SK-N-SH (cell line): Measurements from ENCODE around the gene AGPAT3. TPM values are rescaled to one million over a fixed set of nuclear protein-coding genes. Genes with fewer than 3 reads are reported as not detected.

Experiments used
- CTCF ChIA-PET: fragments of 300-600, 350-600 bp; formaldehyde crosslinking; extraction: SDS; loops from one replicate; lab custom pipeline; 2021; lab: Yijun Ruan, JAX
- POLR2A ChIA-PET: fragments of 350-600 bp; sonication (Branson Sonifier 250); formaldehyde crosslinking; extraction: SDS; loops from one replicate; lab custom pipeline; 2020; ENCODE audit warnings: antibody characterized with exemption, inconsistent platforms; lab: Yijun Ruan, JAX
- DNase-seq: peaks from one replicate; pipeline ENCODE4 v3.0.0; 2012
- H2AFZ ChIP-seq: fragments of 200-600 bp; sonication (generic); 2 replicates; pipeline ENCODE4 v1.8.1; 2016; ENCODE audit warnings: antibody characterized with exemption, mild to moderate bottlenecking, low read depth
- H3F3A ChIP-seq: fragments of 200-600 bp; sonication (generic); replicated peaks from 2 replicates; pipeline ENCODE3; 2016; ENCODE audit warnings: antibody characterized with exemption, mild to moderate bottlenecking; ENCODE audit not compliant: insufficient read depth
- H3K27ac ChIP-seq, 2 experiments: fragments of 200-500 bp in 1 of 2; fragments of 200-600 bp in 1 of 2; sonication (Bioruptor generic) in 1 of 2; sonication (generic), shearing (Covaris generic) in 1 of 2; 2 replicates each; pipeline versions ENCODE4 v1.5.1 to v1.6.1; 2014 to 2016; ENCODE audit warnings: low read depth in 2 of 2, inconsistent platforms in 1 of 2, low read length in 1 of 2, mild to moderate bottlenecking in 1 of 2, mixed read lengths in 1 of 2
- H3K27me3 ChIP-seq: fragments of 200-600 bp; sonication (generic), shearing (Covaris generic); 2 replicates; pipeline ENCODE4 v1.6.1; 2016; ENCODE audit warnings: mixed run types; ENCODE audit not compliant: insufficient read depth
- H3K36me3 ChIP-seq, 2 experiments: fragments of 200-500 bp in 1 of 2; fragments of 200-600 bp in 1 of 2; sonication (Bioruptor generic) in 1 of 2; sonication (generic) in 1 of 2; replicated peaks in 1 of 2; 2 replicates each; pipeline versions ENCODE3 to v1.5.1; 2014 to 2016; ENCODE audit warnings: low read length in 1 of 2, mild to moderate bottlenecking in 1 of 2; ENCODE audit not compliant: insufficient read depth in 2 of 2, control insufficient read depth in 1 of 2
- H3K4me1 ChIP-seq, 2 experiments: fragments of 200-500 bp in 1 of 2; fragments of 200-600 bp in 1 of 2; sonication (Bioruptor generic) in 1 of 2; sonication (generic), shearing (Covaris generic) in 1 of 2; 2 replicates each; pipeline versions ENCODE4 v1.5.1 to v1.6.1; 2014 to 2016; ENCODE audit warnings: low read depth in 1 of 2, low read length in 1 of 2, mixed run types in 1 of 2; ENCODE audit not compliant: insufficient read depth in 2 of 2, control insufficient read depth in 1 of 2
- H3K4me2 ChIP-seq: fragments of 200-600 bp; sonication (generic), shearing (Covaris generic); 2 replicates; pipeline ENCODE4 v1.6.1; 2017; ENCODE audit warnings: mixed run types
- H3K4me3 ChIP-seq, 2 experiments: fragments of 200-500 bp in 1 of 2; fragments of 200-600 bp in 1 of 2; sonication (Bioruptor generic) in 1 of 2; sonication (generic), shearing (Covaris generic) in 1 of 2; 2 replicates each; pipeline versions ENCODE4 v1.5.1 to v1.8.1; 2014 to 2016; ENCODE audit warnings: low read depth in 2 of 2, inconsistent platforms in 1 of 2, low read length in 1 of 2, mild to moderate bottlenecking in 1 of 2, mixed read lengths in 1 of 2, moderate library complexity in 1 of 2
- H3K79me2 ChIP-seq: fragments of 200-600 bp; sonication (generic); 2 replicates; pipeline ENCODE4 v1.8.1; 2017; ENCODE audit warnings: mild to moderate bottlenecking; ENCODE audit not compliant: insufficient read depth
- H3K9ac ChIP-seq: fragments of 200-600 bp; sonication (generic); 2 replicates; pipeline ENCODE4 v1.6.1; 2017; ENCODE audit warnings: mixed run types
- H3K9me2 ChIP-seq: fragments of 200-600 bp; sonication (generic); 2 replicates; pipeline ENCODE4 v1.6.1; 2017; ENCODE audit warnings: mixed run types
- H3K9me3 ChIP-seq: fragments of 200-600 bp; sonication (generic); 2 replicates; pipeline ENCODE4 v1.6.1; 2017; ENCODE audit warnings: mixed run types, mild to moderate bottlenecking, moderate library complexity
- H4K20me1 ChIP-seq: fragments of 200-600 bp; sonication (generic); 2 replicates; pipeline ENCODE4 v1.6.1; 2017; ENCODE audit warnings: mild to moderate bottlenecking, mixed run types; ENCODE audit not compliant: insufficient read depth
- CHD2 ChIP-seq: fragments of 150-350 bp; IDR thresholded peaks from 2 replicates; pipeline ENCODE4 v1.6.1; 2018; ENCODE audit warnings: low read length; ENCODE audit not compliant: partially characterized antibody
- EP300 ChIP-seq, 2 experiments: IDR thresholded peaks; 2 replicates each; pipeline versions ENCODE4 v1.4.0 to v1.6.1; 2012; ENCODE audit warnings: borderline replicate concordance in 1 of 2, low read depth in 1 of 2, low read length in 1 of 2
- FOXJ3 ChIP-seq: sonication (generic); formaldehyde crosslinking; IDR thresholded peaks from 2 replicates; pipeline ENCODE4 v1.5.1; 2020; ENCODE audit warnings: mild to moderate bottlenecking, missing genetic modification reagents
- FOXM1 ChIP-seq: IDR thresholded peaks from 2 replicates; pipeline ENCODE4 v1.4.0; 2012; ENCODE audit warnings: low read depth, mild to moderate bottlenecking
- GABPA ChIP-seq: IDR thresholded peaks from 2 replicates; pipeline ENCODE4 v1.4.0; 2012; ENCODE audit warnings: low read depth, mild to moderate bottlenecking
- JUND ChIP-seq: IDR thresholded peaks from 2 replicates; pipeline ENCODE4 v1.4.0; 2012
- MEF2A ChIP-seq: IDR thresholded peaks from 2 replicates; pipeline ENCODE4 v1.4.0; 2012; ENCODE audit warnings: low read depth, borderline replicate concordance
- MXI1 ChIP-seq: IDR thresholded peaks from 2 replicates; pipeline ENCODE4 v1.6.1; 2012; ENCODE audit warnings: mild to moderate bottlenecking, low read depth, low read length, improper control_type of control experiment
- NFIC ChIP-seq: IDR thresholded peaks from 2 replicates; pipeline ENCODE4 v1.4.0; 2012; ENCODE audit warnings: borderline replicate concordance
- POLR2AphosphoS5 ChIP-seq: IDR thresholded peaks from 2 replicates; pipeline ENCODE4 v1.6.1; 2012; ENCODE audit warnings: low read depth, low read length
- RAD21 ChIP-seq: IDR thresholded peaks from 2 replicates; pipeline ENCODE4 v1.6.1; 2012; ENCODE audit warnings: mild to moderate bottlenecking, low read length
- RCOR1 ChIP-seq: fragments of 150-350 bp; IDR thresholded peaks from 2 replicates; pipeline ENCODE4 v1.6.1; 2017; ENCODE audit warnings: antibody characterized with exemption, low read length
- RFX5 ChIP-seq: IDR thresholded peaks from 2 replicates; pipeline ENCODE4 v1.6.1; 2012; ENCODE audit warnings: mild to moderate bottlenecking, improper control_type of control experiment, low read length
- RXRA ChIP-seq: IDR thresholded peaks from 2 replicates; pipeline ENCODE4 v1.4.0; 2012; ENCODE audit warnings: low read depth, mild to moderate bottlenecking, borderline replicate concordance
- SMC3 ChIP-seq: IDR thresholded peaks from 2 replicates; pipeline ENCODE4 v1.6.1; 2012; ENCODE audit warnings: low read depth, low read length, improper control_type of control experiment
- TCF12 ChIP-seq: IDR thresholded peaks from 2 replicates; pipeline ENCODE4 v1.4.0; 2012
- TEAD4 ChIP-seq: IDR thresholded peaks from 2 replicates; pipeline ENCODE4 v1.4.0; 2012; ENCODE audit warnings: mild to moderate bottlenecking, borderline replicate concordance; ENCODE audit not compliant: insufficient read depth
- WGBS: methylation state at CpG from one replicate; pipeline ENCODE4 v1.1.6; 2017; ENCODE audit warnings: low lambda C conversion rate; 5-methylcytosine and 5-hydroxymethylcytosine counted together
- polyA plus RNA-seq, 3 experiments: library from polyadenylated mRNA; depleted of rRNA; stranded (reverse); fragments of >200 nt; gene quantifications; 2 replicates each; pipeline ENCODE4 v1.2.3, GENCODE V29; 2012
- TF ChIP-seq, protein P1 (sequence below): IDR thresholded peaks from 2 replicates; pipeline ENCODE4 v1.4.0; 2012; ENCODE audit warnings: low read depth, borderline replicate concordance
- TF ChIP-seq, protein P2 (sequence below): fragments of 150-350 bp; IDR thresholded peaks from 2 replicates; pipeline ENCODE4 v1.6.1; 2017; ENCODE audit warnings: antibody characterized with exemption, low read length, low read depth, borderline replicate concordance
- TF ChIP-seq, protein P3 (sequence below): IDR thresholded peaks from 2 replicates; pipeline ENCODE4 v1.4.0; 2012; ENCODE audit warnings: low read depth
- TF ChIP-seq, protein P4 (sequence below): IDR thresholded peaks from 2 replicates; pipeline ENCODE4; 2012

Gene AGPAT3
- polyA plus RNA-seq, 1 of the 3 experiments (the other 2 are of a cell fraction): 35.3 TPM

DNA sequence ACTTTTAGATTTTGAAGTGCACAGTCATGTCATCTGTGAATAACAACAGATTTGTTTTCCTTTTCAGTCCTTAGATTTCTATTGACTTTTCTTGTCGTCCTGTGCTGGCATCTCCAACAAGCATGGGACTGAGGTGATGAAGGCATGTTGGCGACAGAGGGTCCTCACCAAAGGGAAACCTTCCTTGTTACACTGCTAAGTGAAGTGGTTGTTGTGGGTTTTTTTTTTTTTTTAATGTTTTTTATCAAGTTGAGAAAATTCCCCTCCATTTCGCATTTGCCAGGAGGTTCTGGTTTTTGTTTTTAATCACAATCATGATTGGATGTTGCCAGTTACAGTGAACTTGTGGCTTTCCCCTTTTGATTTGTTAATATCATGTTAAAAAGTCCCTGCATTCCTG lies 24.0 kb downstream of the AGPAT3 start (continued):
- TF ChIP-seq, protein P1, sequence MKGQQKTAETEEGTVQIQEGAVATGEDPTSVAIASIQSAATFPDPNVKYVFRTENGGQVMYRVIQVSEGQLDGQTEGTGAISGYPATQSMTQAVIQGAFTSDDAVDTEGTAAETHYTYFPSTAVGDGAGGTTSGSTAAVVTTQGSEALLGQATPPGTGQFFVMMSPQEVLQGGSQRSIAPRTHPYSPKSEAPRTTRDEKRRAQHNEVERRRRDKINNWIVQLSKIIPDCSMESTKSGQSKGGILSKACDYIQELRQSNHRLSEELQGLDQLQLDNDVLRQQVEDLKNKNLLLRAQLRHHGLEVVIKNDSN: no peak
- TF ChIP-seq RCOR1 (no peak), NFIC (no peak), MEF2A (no peak), JUND (no peak)
- TF ChIP-seq, protein P2, sequence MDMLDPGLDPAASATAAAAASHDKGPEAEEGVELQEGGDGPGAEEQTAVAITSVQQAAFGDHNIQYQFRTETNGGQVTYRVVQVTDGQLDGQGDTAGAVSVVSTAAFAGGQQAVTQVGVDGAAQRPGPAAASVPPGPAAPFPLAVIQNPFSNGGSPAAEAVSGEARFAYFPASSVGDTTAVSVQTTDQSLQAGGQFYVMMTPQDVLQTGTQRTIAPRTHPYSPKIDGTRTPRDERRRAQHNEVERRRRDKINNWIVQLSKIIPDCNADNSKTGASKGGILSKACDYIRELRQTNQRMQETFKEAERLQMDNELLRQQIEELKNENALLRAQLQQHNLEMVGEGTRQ: no peak

DNA sequence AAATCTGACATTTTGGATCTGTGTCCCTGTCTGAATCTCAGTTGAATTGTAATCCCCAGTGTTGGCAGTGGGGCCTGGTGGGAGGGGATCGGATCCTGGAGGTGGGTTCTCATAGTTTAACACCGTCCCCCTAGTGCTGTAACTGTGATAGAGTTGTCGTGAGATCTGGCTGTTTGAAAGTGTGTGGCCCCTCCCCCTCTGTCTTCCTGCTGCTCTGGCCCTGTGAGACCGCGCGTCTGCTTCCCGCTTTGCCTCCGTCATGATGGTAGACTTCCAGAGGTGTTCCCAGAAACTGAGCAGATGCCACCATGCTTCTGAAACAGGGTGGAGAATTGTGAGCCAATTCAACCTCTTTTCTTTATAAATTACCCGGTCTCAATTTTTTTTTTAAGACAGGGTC lies 25.0 kb downstream of the AGPAT3 start:
- Histone ChIP-seq H3K4me2 (no peak overlapping the region), H3K36me3 (peaks cover 5 to 17% of the 10 kb centered on the region in 2 experiments), H3K9ac (no peak overlapping the region), H3K79me2 (peaks cover 49% of the 10 kb centered on the region), H3K27ac (no peak overlapping the region), H3K9me2 (no peaks in the 10 kb centered on the region), H3F3A (no peaks in the 10 kb centered on the region), H3K4me3 (no peak overlapping the region), H4K20me1 (peaks cover 27% of the 10 kb centered on the region), H3K27me3 (no peaks in the 10 kb centered on the region), H3K4me1 (peaks cover 0 to under 1% of the 10 kb centered on the region in 2 experiments; a peak in 1 of 4 replicates), H3K9me3 (no peaks in the 10 kb centered on the region), H2AFZ (no peak overlapping the region)
- POLR2A ChIA-PET: no interaction called here
- no peak for DNase-seq
- CTCF ChIA-PET: no interaction called here
- no peak for TF ChIP-seq JUND
- no peak for TF ChIP-seq RCOR1
- no peak for TF ChIP-seq SMC3
- TF ChIP-seq FOXJ3 (CRISPR knock-in tag): no peak
- no peak for TF ChIP-seq MXI1
- TF ChIP-seq MEF2A: no peak
- TF ChIP-seq TEAD4: no peak
- TF ChIP-seq TCF12: no peak
- no peak for TF ChIP-seq FOXM1
- no peak for TF ChIP-seq CHD2
- TF ChIP-seq GABPA: no peak
- no peak for TF ChIP-seq RFX5
- TF ChIP-seq POLR2AphosphoS5: no peak
- TF ChIP-seq EP300 (IDR thresholded peaks at IDR 0.05; ENCODE audit: borderline replicate concordance in 1 of 2, low read depth in 1 of 2, low read length in 1 of 2): no peak
- no peak for TF ChIP-seq RXRA
- no peak for TF ChIP-seq RAD21
- TF ChIP-seq, protein P3, sequence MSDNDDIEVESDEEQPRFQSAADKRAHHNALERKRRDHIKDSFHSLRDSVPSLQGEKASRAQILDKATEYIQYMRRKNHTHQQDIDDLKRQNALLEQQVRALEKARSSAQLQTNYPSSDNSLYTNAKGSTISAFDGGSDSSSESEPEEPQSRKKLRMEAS: no peak
- TF ChIP-seq, protein P4, sequence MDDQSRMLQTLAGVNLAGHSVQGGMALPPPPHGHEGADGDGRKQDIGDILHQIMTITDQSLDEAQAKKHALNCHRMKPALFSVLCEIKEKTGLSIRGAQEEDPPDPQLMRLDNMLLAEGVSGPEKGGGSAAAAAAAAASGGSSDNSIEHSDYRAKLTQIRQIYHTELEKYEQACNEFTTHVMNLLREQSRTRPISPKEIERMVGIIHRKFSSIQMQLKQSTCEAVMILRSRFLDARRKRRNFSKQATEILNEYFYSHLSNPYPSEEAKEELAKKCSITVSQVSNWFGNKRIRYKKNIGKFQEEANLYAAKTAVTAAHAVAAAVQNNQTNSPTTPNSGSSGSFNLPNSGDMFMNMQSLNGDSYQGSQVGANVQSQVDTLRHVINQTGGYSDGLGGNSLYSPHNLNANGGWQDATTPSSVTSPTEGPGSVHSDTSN: no peak
- 100% methylated on average over 8 of the region's 9 CpGs for WGBS
